Nephron (organoid): ENCODE measurements around the gene ZNF213.
A peak's percentile ranks its signal among the peaks of the same experiment; 100 is the strongest.

Source experiments
- H3K27ac Mint-ChIP-seq, 3 experiments: 2 replicates each; pipeline ENCODE4 v1.8.0; 2020; ENCODE audit warnings: mixed read lengths in 3 of 3, mild to moderate bottlenecking in 2 of 3, moderate library complexity in 1 of 3
- H3K27me3 Mint-ChIP-seq: 2 replicates; pipeline ENCODE4 v1.8.0; 2021; ENCODE audit warnings: low read depth, mild to moderate bottlenecking, moderate library complexity, mixed read lengths
- H3K36me3 Mint-ChIP-seq: 2 replicates; pipeline ENCODE4 v1.8.0; 2020; ENCODE audit warnings: low read depth, mixed read lengths
- H3K4me1 Mint-ChIP-seq: 2 replicates; pipeline ENCODE4 v1.8.0; 2020; ENCODE audit warnings: mixed read lengths
- H3K4me3 Mint-ChIP-seq, 3 experiments: 2 replicates each; pipeline ENCODE4 v1.8.0; 2020; ENCODE audit warnings: mild to moderate bottlenecking in 3 of 3, mixed read lengths in 3 of 3, moderate library complexity in 2 of 3
- H3K9me3 Mint-ChIP-seq: 2 replicates; pipeline ENCODE4 v1.8.0; 2020; ENCODE audit warnings: mixed read lengths
- TF ChIP-seq, protein P1 (sequence below), 3 experiments: fragments of 200-600 bp; sonication (generic); IDR thresholded peaks; one replicate each; pipeline ENCODE4 v1.5.0; 2021; ENCODE audit warnings: antibody characterized with exemption in 3 of 3; ENCODE audit not compliant: unreplicated experiment in 3 of 3

The ZNF213 gene

GRCh38 chr16:3121851-3122467 lies 12.9 kb upstream of the ZNF213 start:
- peaks cover 10% of the 10 kb centered on the region for H3K36me3 Mint-ChIP-seq
- H3K27ac Mint-ChIP-seq: peak overlapping the region in 2 of 3 experiments; percentile 71 to 82
- H3K4me3 Mint-ChIP-seq: peak overlapping the region; percentile 62 to 92 (median 90)
- no peaks in the 10 kb centered on the region for H3K9me3 Mint-ChIP-seq
- H3K4me1 Mint-ChIP-seq: peaks cover 34% of the 10 kb centered on the region
- H3K27me3 Mint-ChIP-seq: no peaks in the 10 kb centered on the region
- TF ChIP-seq, protein P1, sequence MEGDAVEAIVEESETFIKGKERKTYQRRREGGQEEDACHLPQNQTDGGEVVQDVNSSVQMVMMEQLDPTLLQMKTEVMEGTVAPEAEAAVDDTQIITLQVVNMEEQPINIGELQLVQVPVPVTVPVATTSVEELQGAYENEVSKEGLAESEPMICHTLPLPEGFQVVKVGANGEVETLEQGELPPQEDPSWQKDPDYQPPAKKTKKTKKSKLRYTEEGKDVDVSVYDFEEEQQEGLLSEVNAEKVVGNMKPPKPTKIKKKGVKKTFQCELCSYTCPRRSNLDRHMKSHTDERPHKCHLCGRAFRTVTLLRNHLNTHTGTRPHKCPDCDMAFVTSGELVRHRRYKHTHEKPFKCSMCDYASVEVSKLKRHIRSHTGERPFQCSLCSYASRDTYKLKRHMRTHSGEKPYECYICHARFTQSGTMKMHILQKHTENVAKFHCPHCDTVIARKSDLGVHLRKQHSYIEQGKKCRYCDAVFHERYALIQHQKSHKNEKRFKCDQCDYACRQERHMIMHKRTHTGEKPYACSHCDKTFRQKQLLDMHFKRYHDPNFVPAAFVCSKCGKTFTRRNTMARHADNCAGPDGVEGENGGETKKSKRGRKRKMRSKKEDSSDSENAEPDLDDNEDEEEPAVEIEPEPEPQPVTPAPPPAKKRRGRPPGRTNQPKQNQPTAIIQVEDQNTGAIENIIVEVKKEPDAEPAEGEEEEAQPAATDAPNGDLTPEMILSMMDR (IDR thresholded peaks at IDR 0.05; ENCODE audit: unreplicated experiment in 3 of 3): no peak

DNA sequence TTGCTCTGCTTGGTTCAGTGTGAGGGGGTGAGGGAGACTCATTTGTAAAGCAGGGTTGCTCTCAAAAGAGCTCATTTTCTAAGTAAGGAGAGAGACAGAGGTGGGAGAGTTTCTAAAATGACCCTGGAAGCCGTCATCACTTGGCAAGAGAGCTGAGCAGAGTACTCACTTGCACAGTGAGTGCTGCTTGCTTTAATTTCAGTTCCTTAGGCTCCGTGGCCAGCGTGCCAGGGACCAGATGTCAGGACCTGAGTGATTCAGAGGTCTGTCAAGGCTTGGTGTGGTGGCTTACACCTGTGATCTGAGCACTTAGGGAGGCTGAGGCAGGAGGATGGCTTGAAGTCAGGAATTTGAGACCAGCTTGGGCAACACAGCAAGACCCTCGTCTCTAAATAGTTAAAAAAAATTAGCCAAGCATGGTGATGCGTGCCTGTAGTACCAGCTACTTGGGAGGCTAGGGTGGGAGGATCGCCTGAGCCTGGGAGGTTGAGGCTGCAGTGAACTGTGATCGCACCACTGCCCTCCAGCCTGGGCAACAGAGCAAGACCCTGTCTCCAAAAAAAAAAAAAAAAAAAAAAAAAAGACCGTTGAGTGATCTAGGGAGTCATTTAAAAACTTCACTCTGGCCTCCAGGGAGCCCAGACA lies 11.8 kb upstream of the ZNF213 start:
- H3K4me1 Mint-ChIP-seq: peaks cover 40% of the 10 kb centered on the region
- TF ChIP-seq, protein P1 (IDR thresholded peaks at IDR 0.05; ENCODE audit: unreplicated experiment in 3 of 3): no peak
- peak overlapping the region in 2 of 3 experiments; percentile 39 to 42 for H3K27ac Mint-ChIP-seq
- H3K27me3 Mint-ChIP-seq: no peaks in the 10 kb centered on the region
- peak overlapping the region; percentile 90 to 95 (median 92) for H3K4me3 Mint-ChIP-seq
- H3K9me3 Mint-ChIP-seq: no peaks in the 10 kb centered on the region
- peaks cover 16% of the 10 kb centered on the region for H3K36me3 Mint-ChIP-seq

DNA sequence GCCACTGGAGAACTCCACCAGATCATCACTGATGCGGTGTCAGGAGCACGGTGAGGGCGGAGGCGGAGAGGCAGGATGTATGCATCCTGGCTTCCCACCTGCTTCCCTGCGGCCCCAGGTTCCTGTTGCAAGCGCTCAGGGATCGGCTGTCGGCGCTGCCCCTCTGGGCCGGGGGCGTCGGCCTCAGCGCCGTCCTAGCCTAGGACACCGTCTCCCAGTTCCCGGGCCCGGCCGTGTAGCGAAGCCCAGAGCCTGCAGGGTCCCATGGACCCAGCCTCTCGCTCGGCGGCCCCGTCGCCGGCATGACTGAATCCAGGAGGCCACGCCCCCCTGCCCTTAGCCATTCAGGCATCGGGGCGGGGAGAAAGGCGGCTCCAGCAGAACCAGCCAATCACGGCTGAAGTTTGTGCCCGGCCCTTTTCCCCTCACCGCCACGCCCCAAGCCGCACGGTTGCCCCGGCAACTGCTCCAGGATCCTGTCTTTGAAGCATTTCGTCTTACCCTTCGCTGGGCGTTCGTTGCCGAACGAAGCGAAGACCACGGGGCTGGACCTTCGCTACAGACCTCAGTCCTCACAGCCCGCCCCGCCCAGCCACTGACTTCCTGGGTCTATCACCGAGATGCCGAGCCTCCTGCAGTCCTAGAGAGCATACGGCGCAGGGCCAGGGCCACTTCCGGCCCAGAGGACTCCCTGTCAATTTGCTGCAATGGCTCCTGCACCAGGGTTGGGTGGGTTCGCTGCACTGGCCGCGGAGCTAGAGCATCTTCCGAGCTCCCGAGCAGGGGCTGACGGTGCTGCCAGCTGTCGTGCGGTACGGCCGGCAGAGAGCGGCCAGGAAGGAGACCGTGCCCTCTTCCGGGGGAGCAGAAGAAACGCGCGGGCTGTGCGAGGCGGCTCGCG lies 10.6 kb upstream of the ZNF213 start:
- Mint-ChIP-seq H3K4me3 (peak overlapping the region; percentile 90 to 95 (median 92)), H3K9me3 (no peaks in the 10 kb centered on the region), H3K27me3 (no peaks in the 10 kb centered on the region), H3K27ac (peak overlapping the region; percentile 83 to 95 (median 93)), H3K36me3 (peaks cover 16% of the 10 kb centered on the region), H3K4me1 (peaks cover 45% of the 10 kb centered on the region)
- TF ChIP-seq, protein P1 (IDR thresholded peaks at IDR 0.05; ENCODE audit: unreplicated experiment in 3 of 3): no peak

DNA sequence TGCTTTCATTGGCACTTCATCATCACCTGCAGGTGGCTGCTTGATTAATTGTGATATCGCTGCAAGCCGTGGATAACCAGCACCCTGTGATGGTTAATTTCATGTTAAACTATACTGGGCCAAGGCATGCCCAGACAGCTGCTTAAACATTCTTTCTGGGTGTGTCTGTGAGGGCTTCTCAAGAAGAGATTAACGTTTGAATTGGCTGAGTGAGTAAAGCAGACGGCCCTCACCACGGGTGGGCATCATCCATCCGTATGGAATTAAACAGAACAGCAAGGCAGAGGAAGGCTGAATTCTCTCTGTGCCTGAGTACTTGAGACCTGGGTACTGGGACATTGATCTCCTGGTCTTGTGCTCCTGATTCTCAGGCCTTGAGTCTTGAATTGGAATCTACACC lies 7.1 kb upstream of the ZNF213 start:
- Mint-ChIP-seq H3K9me3 (no peaks in the 10 kb centered on the region), H3K4me1 (peaks cover 38% of the 10 kb centered on the region), H3K27me3 (no peaks in the 10 kb centered on the region), H3K27ac (peak overlapping the region in 2 of 3 experiments; percentile 30 to 61), H3K36me3 (peaks cover 29% of the 10 kb centered on the region), H3K4me3 (peak overlapping the region in 2 of 3 experiments; percentile 51 to 65)
- TF ChIP-seq, protein P1 (IDR thresholded peaks at IDR 0.05; ENCODE audit: unreplicated experiment in 3 of 3): no peak

DNA sequence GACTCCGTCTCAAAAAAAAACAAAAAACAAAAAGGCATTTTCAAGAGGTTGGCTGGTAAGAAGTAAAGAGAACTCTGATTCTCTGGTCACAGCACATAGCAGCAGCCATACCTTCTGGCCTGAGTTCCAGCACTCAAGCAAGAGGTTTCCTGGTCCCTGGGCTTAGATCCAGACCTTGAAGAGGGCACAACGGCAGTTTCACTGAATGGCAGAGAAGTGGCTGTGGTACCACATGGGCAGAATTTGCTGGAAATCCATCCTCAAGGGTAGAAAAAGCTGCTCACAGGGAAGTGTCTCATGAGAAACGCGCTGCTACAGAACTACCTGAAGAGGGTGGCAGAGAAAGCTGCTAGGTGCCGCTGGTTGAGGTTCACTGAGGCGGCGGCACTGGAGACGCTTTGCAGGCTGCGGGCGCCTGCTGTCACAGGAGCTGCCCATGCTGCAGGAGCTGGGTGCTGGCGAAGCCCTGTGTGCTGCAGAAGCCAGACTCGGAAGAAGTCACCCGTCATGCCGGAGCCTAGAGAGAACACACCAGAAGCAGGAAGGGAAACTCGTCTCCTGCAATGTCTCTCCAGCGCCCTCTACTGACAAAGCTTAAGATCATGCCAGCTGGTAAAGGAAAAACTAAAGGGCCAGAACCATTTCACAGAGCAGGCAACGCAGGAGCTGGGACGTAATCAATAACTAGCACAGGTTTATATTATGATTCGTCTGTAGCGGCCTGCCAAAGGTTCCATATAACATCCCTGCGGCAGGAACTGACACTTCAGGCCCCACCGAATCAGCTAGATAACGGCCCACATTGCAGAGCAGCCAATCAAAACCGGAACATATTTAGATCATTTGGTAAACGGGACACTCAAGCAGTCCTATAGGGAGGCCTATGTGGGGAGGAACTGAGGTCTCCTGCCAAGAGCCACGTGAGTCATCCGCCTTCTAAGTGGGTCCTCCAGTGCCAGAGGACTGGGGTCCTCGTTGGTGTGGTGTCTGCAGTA lies 5.4 kb upstream of the ZNF213 start:
- Mint-ChIP-seq H3K27me3 (no peaks in the 10 kb centered on the region), H3K36me3 (peaks cover 29% of the 10 kb centered on the region), H3K9me3 (no peaks in the 10 kb centered on the region), H3K4me1 (peaks cover 38% of the 10 kb centered on the region), H3K27ac (peak overlapping the region; percentile 39 to 76 (median 66)), H3K4me3 (peak overlapping the region; percentile 35 to 67 (median 49))
- TF ChIP-seq, protein P1 (IDR thresholded peaks at IDR 0.05; ENCODE audit: unreplicated experiment in 3 of 3): peak; percentile 82 to 89 (median 85)
